Measurements from ENCODE around the gene SUGP2.
"Not testable (repeated sequence)": the region's sequence is repeated elsewhere in the genome, so short reads cannot be mapped to it uniquely, and the experiment has no call there.

The SUGP2 gene

GRCh38 chr19:18954094-18954493 is 79.2 kb downstream of the SUGP2 start:
- TF ChIP-seq, protein P1, sequence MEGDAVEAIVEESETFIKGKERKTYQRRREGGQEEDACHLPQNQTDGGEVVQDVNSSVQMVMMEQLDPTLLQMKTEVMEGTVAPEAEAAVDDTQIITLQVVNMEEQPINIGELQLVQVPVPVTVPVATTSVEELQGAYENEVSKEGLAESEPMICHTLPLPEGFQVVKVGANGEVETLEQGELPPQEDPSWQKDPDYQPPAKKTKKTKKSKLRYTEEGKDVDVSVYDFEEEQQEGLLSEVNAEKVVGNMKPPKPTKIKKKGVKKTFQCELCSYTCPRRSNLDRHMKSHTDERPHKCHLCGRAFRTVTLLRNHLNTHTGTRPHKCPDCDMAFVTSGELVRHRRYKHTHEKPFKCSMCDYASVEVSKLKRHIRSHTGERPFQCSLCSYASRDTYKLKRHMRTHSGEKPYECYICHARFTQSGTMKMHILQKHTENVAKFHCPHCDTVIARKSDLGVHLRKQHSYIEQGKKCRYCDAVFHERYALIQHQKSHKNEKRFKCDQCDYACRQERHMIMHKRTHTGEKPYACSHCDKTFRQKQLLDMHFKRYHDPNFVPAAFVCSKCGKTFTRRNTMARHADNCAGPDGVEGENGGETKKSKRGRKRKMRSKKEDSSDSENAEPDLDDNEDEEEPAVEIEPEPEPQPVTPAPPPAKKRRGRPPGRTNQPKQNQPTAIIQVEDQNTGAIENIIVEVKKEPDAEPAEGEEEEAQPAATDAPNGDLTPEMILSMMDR (IDR thresholded peaks at IDR 0.05; ENCODE audit: insufficient read depth, missing control alignments), result no peak
- DNase-seq (ENCODE audit: insufficient read length, low spot score) (no peak), FAIRE-seq (no peak)

GRCh38 chr19:18952364-18953003 is 80.8 kb downstream of the SUGP2 start:
- not testable (repeated sequence) for FAIRE-seq; DNase-seq (ENCODE audit: insufficient read length, low spot score)

DNA sequence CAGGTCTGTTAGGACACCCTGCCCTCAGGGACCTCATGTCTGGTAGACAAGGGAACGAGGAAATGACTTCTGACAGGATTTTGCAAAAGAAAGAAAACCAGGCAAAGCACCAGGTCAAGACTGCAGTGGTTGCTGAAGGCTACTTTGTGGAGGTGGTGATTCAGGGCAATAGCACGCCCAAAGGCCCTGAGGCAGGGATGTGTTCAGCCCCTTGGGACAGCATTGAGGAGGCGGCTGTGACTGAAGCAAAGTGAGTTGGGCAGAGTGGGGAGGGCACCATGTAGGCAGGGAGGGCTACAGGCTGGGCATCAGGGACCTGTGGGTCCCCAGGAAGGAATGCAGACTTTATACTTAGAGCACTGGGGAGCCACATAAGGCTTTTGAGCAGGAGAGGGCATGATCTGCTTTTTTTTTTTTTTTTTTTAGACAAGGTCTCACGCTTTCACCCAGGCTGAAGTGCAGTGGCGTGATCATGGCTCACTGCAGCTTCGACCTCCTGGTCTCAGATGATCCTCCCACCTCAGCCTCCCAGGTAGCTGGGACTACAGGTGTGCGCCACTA is 81.5 kb downstream of the SUGP2 start:
- FAIRE-seq (no peak), DNase-seq (ENCODE audit: insufficient read length, low spot score) (no peak)
- TF ChIP-seq, protein P1 (IDR thresholded peaks at IDR 0.05; ENCODE audit: insufficient read depth, missing control alignments), result no peak

GRCh38 chr19:18949858-18950257 is 83.5 kb downstream of the SUGP2 start:
- FAIRE-seq (no peak), DNase-seq (ENCODE audit: insufficient read length, low spot score) (no peak)
- TF ChIP-seq, protein P1 (IDR thresholded peaks at IDR 0.05; ENCODE audit: insufficient read depth, missing control alignments), result no peak

- TF ChIP-seq, protein P1 (IDR thresholded peaks at IDR 0.05; ENCODE audit: insufficient read depth, missing control alignments), result no peak
- DNase-seq (ENCODE audit: insufficient read length, low spot score) (no peak), FAIRE-seq (no peak)
These were observed 84.4 kb downstream of the SUGP2 start for GRCh38 chr19:18948976-18949356.

DNA sequence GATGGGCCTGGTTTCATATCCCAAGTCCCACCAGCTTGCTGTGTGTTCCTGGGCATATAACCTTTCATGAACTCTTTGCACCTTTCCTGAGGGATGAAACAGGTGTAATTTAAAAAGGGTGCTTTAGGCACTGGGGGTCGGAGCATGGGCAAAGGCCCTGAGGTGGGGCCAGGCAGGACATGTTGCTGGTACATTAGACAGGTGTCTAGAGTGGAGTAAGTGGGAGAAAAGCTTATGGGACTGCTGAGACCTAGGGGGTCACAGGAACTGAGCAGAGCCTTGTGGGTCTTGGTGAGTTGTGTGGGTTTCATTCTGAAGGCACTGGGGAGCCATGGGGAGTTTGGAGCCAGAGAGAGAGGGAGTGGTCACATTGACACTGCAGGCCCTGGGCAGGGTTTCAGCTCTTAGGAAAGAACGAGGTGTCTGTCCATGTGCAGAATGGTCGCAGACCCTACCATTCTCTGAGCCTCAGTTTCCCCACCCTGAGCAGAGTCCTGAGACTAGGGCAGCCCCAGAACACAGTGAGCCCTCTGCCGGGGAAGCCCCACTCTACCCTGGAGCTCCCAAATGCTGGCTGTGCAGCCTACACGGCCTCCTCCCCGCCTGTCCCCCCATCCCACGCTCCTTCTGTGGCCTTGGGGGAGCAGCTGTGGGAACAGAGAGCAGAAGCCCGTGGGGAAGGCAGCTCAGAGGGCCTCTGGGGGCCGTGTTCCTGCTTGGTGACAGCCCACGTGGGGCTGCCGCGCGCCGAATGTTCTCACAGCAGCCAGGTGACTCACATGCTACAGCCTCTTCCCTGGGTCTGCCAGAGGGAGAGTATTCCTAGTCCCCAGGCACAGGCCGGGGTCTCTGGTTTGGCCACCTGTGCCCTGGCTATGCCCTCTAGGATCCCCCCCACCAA is 85.0 kb downstream of the SUGP2 start:
- FAIRE-seq (no peak), DNase-seq (ENCODE audit: insufficient read length, low spot score) (no peak)
- TF ChIP-seq, protein P1 (IDR thresholded peaks at IDR 0.05; ENCODE audit: insufficient read depth, missing control alignments), result no peak

- TF ChIP-seq, protein P1 (IDR thresholded peaks at IDR 0.05; ENCODE audit: insufficient read depth, missing control alignments), result no peak
- DNase-seq (ENCODE audit: insufficient read length, low spot score) (no peak), FAIRE-seq (no peak)
These were observed 86.4 kb downstream of the SUGP2 start for GRCh38 chr19:18946918-18947317.

Measured in D721Med (cell line).